Endothelial cell of umbilical vein (primary cell): Measurements from ENCODE around the gene ELAPOR2.

Experiments used
- CTCF ChIP-seq, 2 donors: IDR thresholded peaks; 1 replicate in 1 of 2; 2 replicates in 1 of 2; pipeline ENCODE4 v1.5.1; 2011; ENCODE audit warnings: low read length in 2 of 2, mild to moderate bottlenecking in 2 of 2, moderate library complexity in 2 of 2, control low read depth in 1 of 2, inconsistent platforms in 1 of 2, low read depth in 1 of 2; ENCODE audit not compliant: insufficient read depth in 1 of 2; ENCODE audit errors: extremely low read depth in 1 of 2
- EZH2 ChIP-seq: IDR thresholded peaks from 2 replicates; pipeline ENCODE4 v1.6.1; 2012; ENCODE audit warnings: borderline replicate concordance, low read depth, mild to moderate bottlenecking, moderate library complexity, low read length, inconsistent platforms; ENCODE audit not compliant: severe bottlenecking
- GATA2 ChIP-seq: IDR thresholded peaks from 2 replicates; pipeline ENCODE4 v1.7.0; 2011; ENCODE audit warnings: low read depth, mild to moderate bottlenecking, moderate library complexity, mixed read lengths, low read length; ENCODE audit not compliant: insufficient read length, insufficient read depth
- JUN ChIP-seq: IDR thresholded peaks from 2 replicates; pipeline ENCODE4 v1.6.1; 2011; ENCODE audit warnings: borderline replicate concordance, low read depth; ENCODE audit not compliant: insufficient read length, insufficient read depth
- MAX ChIP-seq: IDR thresholded peaks from 2 replicates; pipeline ENCODE4 v1.6.1; 2011; ENCODE audit not compliant: insufficient read depth, insufficient read length
- MYC ChIP-seq: IDR thresholded peaks from one replicate; pipeline ENCODE4 v1.6.1; 2011; ENCODE audit warnings: mild to moderate bottlenecking, low read depth, low read length
- POLR2A ChIP-seq: IDR thresholded peaks from 2 replicates; pipeline ENCODE4 v1.6.1; 2012; ENCODE audit warnings: low read depth, mild to moderate bottlenecking, control low read depth, low read length
- POLR2AphosphoS5 ChIP-seq: IDR thresholded peaks from 2 replicates; pipeline ENCODE4 v1.6.1; 2012; ENCODE audit warnings: low read depth, mild to moderate bottlenecking, control low read depth, low read length, moderate library complexity; ENCODE audit not compliant: insufficient read depth

- TF ChIP-seq POLR2A (no peak), EZH2 (no peak), CTCF (IDR thresholded peaks at IDR 0.05; ENCODE audit: extremely low read depth in 1 of 2, insufficient read depth in 1 of 2, low read depth in 1 of 2, low read length in 2 of 2) (no peak), POLR2AphosphoS5 (no peak), JUN (no peak), GATA2 (no peak), MYC (no peak), MAX (no peak)
These were observed 47.6 kb upstream of the ELAPOR2 start for GRCh38 chr7:87106974-87107612.
